ENCODE data around the gene NR3C1.

DNA sequence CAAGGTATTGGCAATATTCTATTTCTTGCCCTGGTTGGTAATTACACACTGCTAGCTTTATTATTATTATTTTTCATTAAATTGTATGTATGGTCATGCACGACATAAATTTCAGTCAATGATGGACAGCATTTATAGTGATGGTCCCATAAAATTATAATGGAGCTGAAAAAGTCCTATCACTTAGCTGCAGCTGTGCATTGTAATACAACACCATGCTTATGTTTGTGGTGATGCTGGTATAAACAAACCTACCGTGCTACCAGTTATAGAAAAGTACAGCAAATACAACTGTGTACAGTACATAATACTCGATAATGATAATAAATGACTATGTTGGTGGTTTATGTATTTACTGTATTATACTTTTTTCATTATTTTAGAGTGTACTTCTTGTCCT lies 65.5 kb downstream of the NR3C1 start:
- TF ChIP-seq CTCF (IDR thresholded peaks at IDR 0.05) (no peak), EZH2 (IDR thresholded peaks at IDR 0.05; ENCODE audit: borderline replicate concordance, insufficient read depth, low read depth, low read length, poor library complexity, severe bottlenecking) (no peak)
